Measurements from ENCODE around the gene MKNK2. TPM values are rescaled to one million over a fixed set of nuclear protein-coding genes. Genes with fewer than 3 reads are reported as not detected.

The MKNK2 gene
- total RNA-seq, 4 donors from 2014 or later: 126 to 265 (median 152) TPM

- peaks cover 0 to 74% (median 41%) of the 10 kb centered on the region in 3 donors for H3K36me3 ChIP-seq
- H3K9me3 ChIP-seq: no peaks in the 10 kb centered on the region
- no peaks in the 10 kb centered on the region for H3K27me3 ChIP-seq
- H3K27ac ChIP-seq: peak overlapping the region; percentile 99
- H3K4me3 ChIP-seq: no peak overlapping the region
- no peak for DNase-seq (ENCODE audit: low spot score in 2 of 2)
- peaks cover 0 to 99% (median 89%) of the 10 kb centered on the region in 4 donors for H3K4me1 ChIP-seq
- 64 to 72% methylated on average over 7 to 8 of the region's 11 CpGs for WGBS, 2 donors
- TF ChIP-seq CTCF (IDR thresholded peaks at IDR 0.05): no peak
- TF ChIP-seq POLR2A (IDR thresholded peaks at IDR 0.05): no peak
- no peak for TF ChIP-seq EP300 (IDR thresholded peaks at IDR 0.05)
Measured at GRCh38 chr19:2043961-2044708, 6.9 kb downstream of the MKNK2 start.

- H3K9me3 ChIP-seq: no peaks in the 10 kb centered on the region
- peak overlapping the region in 1 of 4 donors; percentile 39 for H3K4me3 ChIP-seq
- H3K36me3 ChIP-seq: peaks cover 0 to 80% (median 42%) of the 10 kb centered on the region in 3 donors
- TF ChIP-seq CTCF (IDR thresholded peaks at IDR 0.05) (no peak), EP300 (IDR thresholded peaks at IDR 0.05) (no peak), POLR2A (IDR thresholded peaks at IDR 0.05) (no peak)
- DNase-seq (ENCODE audit: low spot score in 2 of 2): no peak
- H3K4me1 ChIP-seq: peaks cover 0 to 99% (median 80%) of the 10 kb centered on the region in 4 donors
- H3K27ac ChIP-seq: peak overlapping the region; percentile 86 to 99 (median 99)
- 61 to 81% methylated on average over 5 to 8 of the region's 9 CpGs for WGBS, 2 donors
- H3K27me3 ChIP-seq: no peaks in the 10 kb centered on the region
Measured at GRCh38 chr19:2043251-2043641, 7.8 kb downstream of the MKNK2 start.

GRCh38 chr19:2042485-2043250, 8.4 kb downstream of the MKNK2 start:
- Histone ChIP-seq H3K36me3 (peaks cover 0 to 82% (median 42%) of the 10 kb centered on the region in 3 donors), H3K27me3 (no peaks in the 10 kb centered on the region), H3K9me3 (no peaks in the 10 kb centered on the region), H3K4me3 (peak overlapping the region in 3 of 4 donors; percentile 10 to 39 (median 35)), H3K4me1 (peaks cover 0 to 99% (median 75%) of the 10 kb centered on the region in 4 donors), H3K27ac (peak overlapping the region; percentile 86 to 99 (median 99))
- WGBS, 2 donors: 28 to 35% methylated on average over 15 to 21 of the region's 29 CpGs
- TF ChIP-seq CTCF (IDR thresholded peaks at IDR 0.05): no peak
- peak in 1 of 2 donors; percentile 5 for TF ChIP-seq EP300 (IDR thresholded peaks at IDR 0.05)
- peak in 1 of 2 donors; percentile 7 for TF ChIP-seq POLR2A (IDR thresholded peaks at IDR 0.05)
- DNase-seq (ENCODE audit: low spot score in 2 of 2): no peak

GRCh38 chr19:2041683-2042484, 9.2 kb downstream of the MKNK2 start:
- 32 to 38% methylated on average over 16 to 21 of the region's 77 CpGs for WGBS, 2 donors
- H3K4me3 ChIP-seq: peak overlapping the region in 3 of 4 donors; percentile 31 to 39 (median 35)

More at GRCh38 chr19:2041683-2042484, 9.2 kb downstream of the MKNK2 start:
- no peaks in the 10 kb centered on the region for H3K9me3 ChIP-seq
- TF ChIP-seq CTCF (IDR thresholded peaks at IDR 0.05) (no peak), POLR2A (IDR thresholded peaks at IDR 0.05) (peak in 1 of 2 donors; percentile 60), EP300 (IDR thresholded peaks at IDR 0.05) (peak; percentile 75 to 91)
- peak; percentile 92 to 96 for DNase-seq (ENCODE audit: low spot score in 2 of 2)
- peaks cover 0 to 82% (median 42%) of the 10 kb centered on the region in 3 donors for H3K36me3 ChIP-seq
- peaks cover 0 to 94% (median 67%) of the 10 kb centered on the region in 4 donors for H3K4me1 ChIP-seq
- H3K27me3 ChIP-seq: no peaks in the 10 kb centered on the region
- H3K27ac ChIP-seq: peak overlapping the region; percentile 86 to 99 (median 99)
